DMS153 treated with DMSO at 0.1 percent for 48 hours (cell line): ENCODE data around the gene TAS1R1.

Experiments used
- DNase-seq: peaks from one replicate; lab custom pipeline; 2025; ENCODE audit not compliant: unreplicated experiment; lab: John Stamatoyannopoulos, UW

Gene TAS1R1

GRCh38 chr1:6570100-6570499 is 15.0 kb downstream of the TAS1R1 start:
- DNase-seq: no peak

GRCh38 chr1:6570987-6571386 is 15.9 kb downstream of the TAS1R1 start:
- DNase-seq: no peak

GRCh38 chr1:6572653-6573383 is 17.7 kb downstream of the TAS1R1 start:
- no peak for DNase-seq

- no peak for DNase-seq
Observed at GRCh38 chr1:6574025-6574620, 19.0 kb downstream of the TAS1R1 start.

GRCh38 chr1:6574818-6575217 is 19.7 kb downstream of the TAS1R1 start:
- no peak for DNase-seq

- DNase-seq: no peak
Observed at GRCh38 chr1:6577831-6578525, 22.9 kb downstream of the TAS1R1 start.

- DNase-seq: no peak
Observed at GRCh38 chr1:6578624-6579373, 23.7 kb downstream of the TAS1R1 start.

GRCh38 chr1:6579374-6580118 is 24.4 kb downstream of the TAS1R1 start, which contains the start of gene ZBTB48:
Gene ZBTB48, plus strand, starts transcription at chr1:6579994. Its CDS starts 616 bp downstream, at chr1:6580610.
- peak; percentile 91 for DNase-seq

GRCh38 chr1:6580119-6580592 is 25.0 kb downstream of the TAS1R1 start:
- DNase-seq: no peak

GRCh38 chr1:6580593-6581409 is 25.7 kb downstream of the TAS1R1 start:
- DNase-seq: no peak

GRCh38 chr1:6581561-6582305 is 26.6 kb downstream of the TAS1R1 start:
- no peak for DNase-seq

- no peak for DNase-seq
Observed at GRCh38 chr1:6582370-6582769, 27.3 kb downstream of the TAS1R1 start.

GRCh38 chr1:6584126-6585080 is 29.3 kb downstream of the TAS1R1 start:
- no peak for DNase-seq

GRCh38 chr1:6585081-6585722 is 30.1 kb downstream of the TAS1R1 start:
- DNase-seq: no peak

- no peak for DNase-seq
Observed at GRCh38 chr1:6585841-6586240, 30.7 kb downstream of the TAS1R1 start.

GRCh38 chr1:6586404-6586816 is 31.3 kb downstream of the TAS1R1 start:
- DNase-seq: no peak

- DNase-seq: no peak
Observed at GRCh38 chr1:6587261-6588005, 32.3 kb downstream of the TAS1R1 start.
